Choroid plexus epithelial cell (primary cell): ENCODE data around the gene GPR52.

Experiments used
- DNase-seq: peaks from one replicate; pipeline ENCODE4 v3.0.0-alpha.2; 2010; ENCODE audit warnings: low read depth
- H3K4me3 ChIP-seq: 2 replicates; pipeline ENCODE4 v1.5.1; 2011; ENCODE audit warnings: low read depth, mild to moderate bottlenecking, control low read depth, low read length, moderate library complexity
- CTCF ChIP-seq: conservative IDR thresholded peaks from 2 replicates; pipeline ENCODE4 v1.5.1; 2011; ENCODE audit warnings: low read depth, mild to moderate bottlenecking, control low read depth, inconsistent platforms, low read length, moderate library complexity

Gene GPR52

GRCh38 chr1:174480324-174480723 lies 32.6 kb downstream of the GPR52 start:
- DNase-seq = no peak
- no peak overlapping the region for H3K4me3 ChIP-seq
- no peak for TF ChIP-seq CTCF

- TF ChIP-seq CTCF = no peak
- DNase-seq = no peak
- no peak overlapping the region for H3K4me3 ChIP-seq
These were observed 43.8 kb downstream of the GPR52 start for GRCh38 chr1:174491606-174492005.

GRCh38 chr1:174497478-174497877 lies 49.7 kb downstream of the GPR52 start:
- H3K4me3 ChIP-seq = no peak overlapping the region
- no peak for TF ChIP-seq CTCF
- DNase-seq = peak; percentile 8
